ENCODE results near the gene DNAJC7. TPM values are rescaled to one million over a fixed set of nuclear protein-coding genes. Genes with fewer than 3 reads are reported as not detected.

The DNAJC7 gene
- total and polyA plus RNA-seq, 9 of the 15 experiments (the other 6 are each of a cell fraction or from before 2014, with no cell fraction given) = 85.8 to 262 (median 157) TPM

DNA sequence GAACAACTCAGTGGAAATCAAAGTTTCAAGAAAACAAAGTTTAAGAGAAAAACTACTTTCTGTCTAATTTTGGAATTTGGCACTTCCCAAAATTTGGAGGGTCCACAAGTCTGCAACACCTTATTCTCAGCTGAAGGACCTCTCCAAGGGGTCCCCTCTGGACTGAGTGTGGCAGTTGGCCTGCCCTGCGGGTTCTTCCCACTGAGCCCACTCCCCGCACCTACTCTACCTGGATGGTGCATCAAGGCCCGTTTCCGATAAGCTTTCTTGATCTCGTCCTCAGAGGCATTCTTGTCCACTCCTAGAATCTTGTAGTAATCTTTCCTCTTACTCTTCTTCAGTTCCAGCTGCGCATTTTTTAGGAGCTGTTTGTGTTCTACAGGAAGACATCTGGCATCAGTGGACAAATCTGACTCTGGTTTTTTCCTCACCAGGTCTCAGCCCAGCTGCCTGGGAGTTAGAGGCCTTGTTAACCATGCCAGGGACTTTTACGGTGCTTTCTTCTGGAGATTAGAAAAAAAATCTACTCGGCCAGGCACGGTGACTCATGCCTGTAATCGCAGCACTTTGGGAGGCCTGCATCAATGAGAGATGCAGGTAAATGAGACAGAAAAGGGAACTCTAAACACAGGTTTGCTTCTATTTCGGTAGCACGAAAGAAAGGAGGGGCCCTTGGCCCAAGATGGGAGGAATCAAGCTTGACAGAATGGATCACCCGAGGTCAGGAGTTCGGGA is 35.0 kb downstream of the DNAJC7 start:
- intact Hi-C loops (cut with micrococcal nuclease) = no loop called here
- H3K4me2 ChIP-seq (ENCODE audit: insufficient read depth, low read length) = no peak overlapping the region
- no peak for FAIRE-seq
- H3K4me1 ChIP-seq (replicated peaks in 1 of 2; ENCODE audit: control insufficient read depth in 2 of 2, insufficient read depth in 2 of 2, low read length in 2 of 2) = no peaks in the 10 kb centered on the region
- H3K27me3 ChIP-seq (ENCODE audit: control insufficient read depth in 2 of 2, insufficient read depth in 2 of 2, low read length in 2 of 2) = no peaks in the 10 kb centered on the region
- ChIA-PET POLR2A (interaction anchor here (0.6 to 1.6 kb wide), 3 partner anchors 9 to 22 kb away, joined by 3 to 4 read pairs (median 4); no protein-coding TSS in a partner anchor), CTCF (ENCODE audit: low intra/inter-chr PET ratio) (no interaction called here)
- BruUV-seq (replicated peaks) = no TSS peak
- no peak overlapping the region for H3K9ac ChIP-seq (ENCODE audit: insufficient read depth in 1 of 2, low read depth in 2 of 2, low read length in 2 of 2)
- no peaks in the 10 kb centered on the region for H4K20me1 ChIP-seq (replicated peaks; ENCODE audit: control insufficient read depth, insufficient read depth, low read length)
- H3K36me3 ChIP-seq (ENCODE audit: control insufficient read depth, insufficient read depth, low read length) = peaks cover 87% of the 10 kb centered on the region
- WGBS (ENCODE audit: insufficient coverage, low coverage, missing lambda C conversion rate) = 94% methylated on average over 14 of the region's 14 CpGs
- no peak overlapping the region for H3K27ac ChIP-seq (ENCODE audit: extremely low read depth, low read depth, low read length)
- H3K9me3 ChIP-seq (replicated peaks; ENCODE audit: control insufficient read depth, insufficient read depth, low read depth, low read length) = no peaks in the 10 kb centered on the region
- H3K4me3 ChIP-seq = no peak overlapping the region
- no peaks in the 10 kb centered on the region for H3K9me1 ChIP-seq (ENCODE audit: control insufficient read depth, insufficient read depth, low read length)
- in situ Hi-C loops (cut with MboI) = no loop called here
- DNase-seq (ENCODE audit: extremely low read depth in 1 of 4, low spot score in 3 of 4) = no peak
- ATAC-seq = no peak
- H3K79me2 ChIP-seq (ENCODE audit: control insufficient read depth, insufficient read depth, low read length) = no peaks in the 10 kb centered on the region
- no peak overlapping the region for H2AFZ ChIP-seq (ENCODE audit: low read depth, low read length)
- TF ChIP-seq PHF21A (IDR thresholded peaks at IDR 0.05; ENCODE audit: borderline replicate concordance, low read depth) = no peak
- no peak for TF ChIP-seq NR1H2 (CRISPR knock-in tag; IDR thresholded peaks at IDR 0.05)
- no peak for TF ChIP-seq KLF10 (CRISPR knock-in tag; IDR thresholded peaks at IDR 0.05)
- no peak for TF ChIP-seq RUNX1 (IDR thresholded peaks at IDR 0.05; ENCODE audit: low read depth)
- TF ChIP-seq, protein P1, sequence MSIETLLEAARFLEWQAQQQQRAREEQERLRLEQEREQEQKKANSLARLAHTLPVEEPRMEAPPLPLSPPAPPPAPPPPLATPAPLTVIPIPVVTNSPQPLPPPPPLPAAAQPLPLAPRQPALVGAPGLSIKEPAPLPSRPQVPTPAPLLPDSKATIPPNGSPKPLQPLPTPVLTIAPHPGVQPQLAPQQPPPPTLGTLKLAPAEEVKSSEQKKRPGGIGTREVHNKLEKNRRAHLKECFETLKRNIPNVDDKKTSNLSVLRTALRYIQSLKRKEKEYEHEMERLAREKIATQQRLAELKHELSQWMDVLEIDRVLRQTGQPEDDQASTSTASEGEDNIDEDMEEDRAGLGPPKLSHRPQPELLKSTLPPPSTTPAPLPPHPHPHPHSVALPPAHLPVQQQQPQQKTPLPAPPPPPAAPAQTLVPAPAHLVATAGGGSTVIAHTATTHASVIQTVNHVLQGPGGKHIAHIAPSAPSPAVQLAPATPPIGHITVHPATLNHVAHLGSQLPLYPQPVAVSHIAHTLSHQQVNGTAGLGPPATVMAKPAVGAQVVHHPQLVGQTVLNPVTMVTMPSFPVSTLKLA (conservative IDR thresholded peaks at IDR 0.05) = no peak
- TF ChIP-seq, protein P2, sequence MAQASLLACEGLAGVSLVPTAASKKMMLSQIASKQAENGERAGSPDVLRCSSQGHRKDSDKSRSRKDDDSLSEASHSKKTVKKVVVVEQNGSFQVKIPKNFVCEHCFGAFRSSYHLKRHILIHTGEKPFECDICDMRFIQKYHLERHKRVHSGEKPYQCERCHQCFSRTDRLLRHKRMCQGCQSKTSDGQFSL (CRISPR knock-in tag; IDR thresholded peaks at IDR 0.05) = no peak
- TF ChIP-seq, protein P2 (tag; IDR thresholded peaks at IDR 0.05) = no peak
- no peak for TF ChIP-seq SLC30A9 (CRISPR knock-in tag; IDR thresholded peaks at IDR 0.05)
- TF ChIP-seq, protein P3, sequence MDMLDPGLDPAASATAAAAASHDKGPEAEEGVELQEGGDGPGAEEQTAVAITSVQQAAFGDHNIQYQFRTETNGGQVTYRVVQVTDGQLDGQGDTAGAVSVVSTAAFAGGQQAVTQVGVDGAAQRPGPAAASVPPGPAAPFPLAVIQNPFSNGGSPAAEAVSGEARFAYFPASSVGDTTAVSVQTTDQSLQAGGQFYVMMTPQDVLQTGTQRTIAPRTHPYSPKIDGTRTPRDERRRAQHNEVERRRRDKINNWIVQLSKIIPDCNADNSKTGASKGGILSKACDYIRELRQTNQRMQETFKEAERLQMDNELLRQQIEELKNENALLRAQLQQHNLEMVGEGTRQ (CRISPR knock-in tag; IDR thresholded peaks at IDR 0.05) = no peak
- no peak for TF ChIP-seq ZBTB17 (CRISPR knock-in tag; IDR thresholded peaks at IDR 0.05)
- TF ChIP-seq ZNF316 (IDR thresholded peaks at IDR 0.05) = no peak
- no peak for TF ChIP-seq TCF3 (CRISPR knock-in tag; IDR thresholded peaks at IDR 0.05)
- no peak for TF ChIP-seq BMI1 (IDR thresholded peaks at IDR 0.05; ENCODE audit: low read length)
- TF ChIP-seq, protein P4, sequence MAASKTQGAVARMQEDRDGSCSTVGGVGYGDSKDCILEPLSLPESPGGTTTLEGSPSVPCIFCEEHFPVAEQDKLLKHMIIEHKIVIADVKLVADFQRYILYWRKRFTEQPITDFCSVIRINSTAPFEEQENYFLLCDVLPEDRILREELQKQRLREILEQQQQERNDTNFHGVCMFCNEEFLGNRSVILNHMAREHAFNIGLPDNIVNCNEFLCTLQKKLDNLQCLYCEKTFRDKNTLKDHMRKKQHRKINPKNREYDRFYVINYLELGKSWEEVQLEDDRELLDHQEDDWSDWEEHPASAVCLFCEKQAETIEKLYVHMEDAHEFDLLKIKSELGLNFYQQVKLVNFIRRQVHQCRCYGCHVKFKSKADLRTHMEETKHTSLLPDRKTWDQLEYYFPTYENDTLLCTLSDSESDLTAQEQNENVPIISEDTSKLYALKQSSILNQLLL (CRISPR knock-in tag; IDR thresholded peaks at IDR 0.05; ENCODE audit: borderline replicate concordance) = no peak
- no peak for TF ChIP-seq ZEB2 (IDR thresholded peaks at IDR 0.05)
- TF ChIP-seq, protein P5, sequence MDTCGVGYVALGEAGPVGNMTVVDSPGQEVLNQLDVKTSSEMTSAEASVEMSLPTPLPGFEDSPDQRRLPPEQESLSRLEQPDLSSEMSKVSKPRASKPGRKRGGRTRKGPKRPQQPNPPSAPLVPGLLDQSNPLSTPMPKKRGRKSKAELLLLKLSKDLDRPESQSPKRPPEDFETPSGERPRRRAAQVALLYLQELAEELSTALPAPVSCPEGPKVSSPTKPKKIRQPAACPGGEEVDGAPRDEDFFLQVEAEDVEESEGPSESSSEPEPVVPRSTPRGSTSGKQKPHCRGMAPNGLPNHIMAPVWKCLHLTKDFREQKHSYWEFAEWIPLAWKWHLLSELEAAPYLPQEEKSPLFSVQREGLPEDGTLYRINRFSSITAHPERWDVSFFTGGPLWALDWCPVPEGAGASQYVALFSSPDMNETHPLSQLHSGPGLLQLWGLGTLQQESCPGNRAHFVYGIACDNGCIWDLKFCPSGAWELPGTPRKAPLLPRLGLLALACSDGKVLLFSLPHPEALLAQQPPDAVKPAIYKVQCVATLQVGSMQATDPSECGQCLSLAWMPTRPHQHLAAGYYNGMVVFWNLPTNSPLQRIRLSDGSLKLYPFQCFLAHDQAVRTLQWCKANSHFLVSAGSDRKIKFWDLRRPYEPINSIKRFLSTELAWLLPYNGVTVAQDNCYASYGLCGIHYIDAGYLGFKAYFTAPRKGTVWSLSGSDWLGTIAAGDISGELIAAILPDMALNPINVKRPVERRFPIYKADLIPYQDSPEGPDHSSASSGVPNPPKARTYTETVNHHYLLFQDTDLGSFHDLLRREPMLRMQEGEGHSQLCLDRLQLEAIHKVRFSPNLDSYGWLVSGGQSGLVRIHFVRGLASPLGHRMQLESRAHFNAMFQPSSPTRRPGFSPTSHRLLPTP (IDR thresholded peaks at IDR 0.05; ENCODE audit: borderline replicate concordance, extremely low read depth, insufficient read length) = no peak
